ENCODE results near the gene COA1. TPM values are rescaled to one million over a fixed set of nuclear protein-coding genes. Genes with fewer than 3 reads are reported as not detected.
"Not testable (repeated sequence)": the region's sequence is repeated elsewhere in the genome, so short reads cannot be mapped to it uniquely, and the experiment has no call there.

COA1 gene
- total RNA-seq, 2 donors from 2014 or later: 24.8 to 45.1 TPM

DNA sequence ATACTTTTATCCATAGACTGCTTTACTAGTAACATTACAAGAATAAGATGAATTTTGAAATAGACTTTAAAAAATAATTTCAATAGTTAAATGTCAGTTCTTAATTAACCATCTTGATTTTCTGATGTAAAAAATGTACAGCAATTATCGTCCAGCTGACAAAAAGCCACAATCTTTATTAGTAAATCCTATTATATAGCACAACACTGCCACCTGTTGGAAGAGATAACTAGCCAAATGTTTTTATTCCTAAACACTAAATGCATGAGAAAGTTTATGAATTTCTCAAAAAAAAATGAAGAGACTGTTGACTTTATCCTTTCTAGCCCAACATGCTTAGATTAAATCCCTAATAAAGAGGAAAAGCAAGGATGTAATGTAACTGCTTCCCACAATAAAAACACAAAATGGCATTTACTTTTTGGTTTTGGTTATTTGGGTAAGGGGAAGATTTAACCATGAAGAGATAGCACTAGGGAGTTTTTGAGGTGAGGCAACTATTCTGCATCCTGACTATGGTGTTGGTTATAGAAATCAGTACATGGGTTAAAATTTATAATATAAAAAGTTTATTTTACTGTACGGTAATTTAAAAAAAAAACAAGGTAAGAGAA, 8.0 kb downstream of the COA1 start:
- intact Hi-C loops (cut with DNase I): loop anchor here (5.0 kb wide), 2 partner anchors 116 to 139 kb away; partner anchors contain the start of gene STK17A
- Histone ChIP-seq H3K9ac (ENCODE audit: low read depth in 2 of 2, low read length in 2 of 2) (no peak overlapping the region), H3K27ac (no peak overlapping the region), H3K4me1 (no peaks in the 10 kb centered on the region), H3K9me3 (no peaks in the 10 kb centered on the region), H3K4me3 (no peak overlapping the region), H3K36me3 (no peaks in the 10 kb centered on the region), H3K27me3 (no peaks in the 10 kb centered on the region)
- TF ChIP-seq, protein P1, sequence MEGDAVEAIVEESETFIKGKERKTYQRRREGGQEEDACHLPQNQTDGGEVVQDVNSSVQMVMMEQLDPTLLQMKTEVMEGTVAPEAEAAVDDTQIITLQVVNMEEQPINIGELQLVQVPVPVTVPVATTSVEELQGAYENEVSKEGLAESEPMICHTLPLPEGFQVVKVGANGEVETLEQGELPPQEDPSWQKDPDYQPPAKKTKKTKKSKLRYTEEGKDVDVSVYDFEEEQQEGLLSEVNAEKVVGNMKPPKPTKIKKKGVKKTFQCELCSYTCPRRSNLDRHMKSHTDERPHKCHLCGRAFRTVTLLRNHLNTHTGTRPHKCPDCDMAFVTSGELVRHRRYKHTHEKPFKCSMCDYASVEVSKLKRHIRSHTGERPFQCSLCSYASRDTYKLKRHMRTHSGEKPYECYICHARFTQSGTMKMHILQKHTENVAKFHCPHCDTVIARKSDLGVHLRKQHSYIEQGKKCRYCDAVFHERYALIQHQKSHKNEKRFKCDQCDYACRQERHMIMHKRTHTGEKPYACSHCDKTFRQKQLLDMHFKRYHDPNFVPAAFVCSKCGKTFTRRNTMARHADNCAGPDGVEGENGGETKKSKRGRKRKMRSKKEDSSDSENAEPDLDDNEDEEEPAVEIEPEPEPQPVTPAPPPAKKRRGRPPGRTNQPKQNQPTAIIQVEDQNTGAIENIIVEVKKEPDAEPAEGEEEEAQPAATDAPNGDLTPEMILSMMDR (IDR thresholded peaks at IDR 0.05): peak; percentile 56
- no peak for DNase-seq

DNA sequence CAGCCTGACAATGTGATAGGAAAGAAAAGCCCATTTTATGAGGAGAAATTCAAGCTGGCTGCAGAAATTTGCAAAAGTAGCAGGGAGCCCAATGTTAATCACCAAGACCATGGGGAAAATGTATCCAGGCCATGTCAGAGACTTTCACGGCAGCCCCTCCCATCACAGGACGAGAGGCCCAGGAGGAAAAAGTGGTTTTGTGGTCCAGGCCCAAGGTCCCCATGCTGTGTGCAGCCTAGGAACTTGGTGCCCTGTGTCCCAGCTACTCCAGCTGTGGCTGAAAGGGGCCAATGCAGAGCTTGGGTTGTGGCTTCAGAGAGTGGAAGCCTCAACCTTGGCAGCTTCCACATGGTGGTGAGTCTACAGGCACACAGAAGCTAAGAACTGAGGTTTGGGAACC, 12.7 kb downstream of the COA1 start:
- Histone ChIP-seq H3K4me1 (no peaks in the 10 kb centered on the region), H3K9ac (ENCODE audit: low read depth in 2 of 2, low read length in 2 of 2) (no peak overlapping the region), H3K36me3 (no peaks in the 10 kb centered on the region), H3K27me3 (no peaks in the 10 kb centered on the region), H3K9me3 (no peaks in the 10 kb centered on the region), H3K4me3 (no peak overlapping the region), H3K27ac (no peak overlapping the region)
- intact Hi-C loops (cut with DNase I): no loop called here
- no peak for DNase-seq
- TF ChIP-seq, protein P1 (IDR thresholded peaks at IDR 0.05): no peak

DNA sequence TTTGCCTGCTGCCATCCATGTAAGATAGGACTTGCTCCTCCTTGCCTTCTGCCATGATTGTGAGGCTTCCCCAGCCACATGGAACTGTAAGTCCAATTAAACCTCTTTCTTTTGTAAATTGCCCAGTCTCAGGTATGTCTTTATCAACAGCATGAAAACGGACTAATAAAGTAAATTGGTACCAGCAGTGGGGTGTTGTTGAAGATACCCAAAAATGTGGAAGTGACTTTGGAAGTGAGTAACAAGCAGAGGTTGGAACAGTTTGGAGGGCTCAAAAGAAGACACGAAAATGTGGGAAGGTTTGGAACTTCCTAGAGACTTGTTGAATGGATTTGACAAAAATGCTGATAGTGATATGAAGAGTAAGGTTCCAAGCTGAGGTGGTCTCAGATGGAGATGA, 13.4 kb downstream of the COA1 start:
- H3K36me3 ChIP-seq; H3K9me3 ChIP-seq; intact Hi-C loops (cut with DNase I); DNase-seq; H3K27me3 ChIP-seq; H3K27ac ChIP-seq; H3K4me3 ChIP-seq; H3K4me1 ChIP-seq; H3K9ac ChIP-seq (ENCODE audit: low read depth in 2 of 2, low read length in 2 of 2): not testable (repeated sequence)

DNA sequence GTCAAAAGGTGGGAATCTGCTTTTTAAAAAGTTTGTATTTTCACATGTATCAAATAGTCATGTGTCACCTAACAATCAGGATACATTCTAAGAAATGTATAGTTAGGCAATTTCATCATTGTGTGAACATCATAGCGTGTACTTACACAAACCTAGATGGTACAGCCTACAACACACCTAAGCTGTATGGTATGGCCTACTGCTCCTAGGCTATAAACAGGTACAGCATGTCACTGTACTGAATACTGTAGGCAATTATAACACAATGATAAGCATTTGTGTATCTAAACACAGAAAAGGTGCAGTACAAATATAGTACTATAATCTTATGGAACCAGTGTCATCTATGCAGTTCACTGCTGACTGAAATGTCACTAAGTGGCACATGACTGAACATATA, 17.8 kb downstream of the COA1 start:
- Histone ChIP-seq H3K4me3 (no peak overlapping the region), H3K27me3 (no peaks in the 10 kb centered on the region), H3K36me3 (no peaks in the 10 kb centered on the region), H3K9me3 (no peaks in the 10 kb centered on the region), H3K27ac (no peak overlapping the region), H3K9ac (ENCODE audit: low read depth in 2 of 2, low read length in 2 of 2) (no peak overlapping the region), H3K4me1 (no peaks in the 10 kb centered on the region)
- TF ChIP-seq, protein P1 (IDR thresholded peaks at IDR 0.05): no peak
- intact Hi-C loops (cut with DNase I): no loop called here
- no peak for DNase-seq

DNA sequence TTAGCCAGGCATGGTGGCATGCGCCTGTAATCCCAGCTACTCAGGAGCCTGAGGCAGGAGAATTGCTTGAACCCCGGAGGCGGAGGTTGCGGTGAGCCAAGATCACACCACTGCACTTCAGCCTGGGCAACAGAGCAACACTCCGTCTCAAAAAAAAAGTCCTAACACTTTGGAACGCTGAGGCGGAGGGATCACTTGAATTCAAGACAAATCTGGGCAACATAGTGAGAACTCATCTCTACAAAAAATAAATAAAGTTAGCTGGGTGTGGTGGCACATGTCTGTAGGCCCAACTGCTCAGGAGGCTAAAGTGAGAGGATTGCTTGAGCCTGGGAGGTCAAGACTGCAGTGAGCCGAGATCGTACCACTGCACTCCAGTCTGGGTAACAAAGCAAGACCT, 21.3 kb downstream of the COA1 start:
- H3K9me3 ChIP-seq; H3K9ac ChIP-seq (ENCODE audit: low read depth in 2 of 2, low read length in 2 of 2); DNase-seq; H3K4me1 ChIP-seq; H3K27me3 ChIP-seq; intact Hi-C loops (cut with DNase I); H3K4me3 ChIP-seq; H3K36me3 ChIP-seq; H3K27ac ChIP-seq: not testable (repeated sequence)

DNA sequence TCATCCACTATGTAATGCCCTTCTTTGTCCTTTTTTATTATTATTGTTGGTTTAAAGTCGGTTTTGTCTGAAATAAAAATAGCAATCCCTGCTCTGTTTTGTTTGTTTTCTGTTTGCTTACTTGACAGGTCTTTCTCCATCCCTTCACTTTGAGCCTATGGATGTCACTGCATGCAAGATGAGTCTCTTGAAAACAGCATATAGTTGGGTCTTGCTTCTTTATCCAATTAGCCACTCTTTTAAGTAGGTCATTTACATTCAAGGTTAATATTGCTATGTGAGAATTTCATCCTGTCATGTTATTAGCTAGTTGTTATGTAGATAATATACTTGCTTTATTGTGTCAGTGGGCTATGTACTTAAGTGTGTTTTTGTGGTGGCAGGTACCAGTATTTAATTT, 25.8 kb downstream of the COA1 start:
- H3K27ac ChIP-seq: no peak overlapping the region
- H3K4me3 ChIP-seq: no peak overlapping the region
- intact Hi-C loops (cut with DNase I): loop anchor here (5.0 kb wide), 1 partner anchor 134 kb away; no protein-coding TSS in a partner anchor
- no peaks in the 10 kb centered on the region for H3K27me3 ChIP-seq
- H3K4me1 ChIP-seq: no peaks in the 10 kb centered on the region
- H3K9me3 ChIP-seq: no peaks in the 10 kb centered on the region
- TF ChIP-seq, protein P1 (IDR thresholded peaks at IDR 0.05): no peak
- no peak overlapping the region for H3K9ac ChIP-seq (ENCODE audit: low read depth in 2 of 2, low read length in 2 of 2)
- no peak for DNase-seq
- H3K36me3 ChIP-seq: no peaks in the 10 kb centered on the region

Measured in colonic mucosa (tissue), 4 donors.